Esophagus (tissue), 2 donors: ENCODE results near the gene TMEM89. TPM values are rescaled to one million over a fixed set of nuclear protein-coding genes. Genes with fewer than 3 reads are reported as not detected.

Experiments used
- H3K27ac ChIP-seq, 2 donors: one replicate each; pipeline ENCODE4 v1.5.1; 2013; ENCODE audit warnings: low read depth in 2 of 2, mild to moderate bottlenecking in 2 of 2, inconsistent platforms in 1 of 2, low read length in 1 of 2, moderate library complexity in 1 of 2
- H3K27me3 ChIP-seq, 2 donors: one replicate each; pipeline ENCODE4 v1.6.1; 2013; ENCODE audit warnings: low read length in 2 of 2, control low read depth in 1 of 2, mild to moderate bottlenecking in 1 of 2; ENCODE audit not compliant: insufficient read depth in 2 of 2, control insufficient read depth in 1 of 2
- H3K36me3 ChIP-seq, 2 donors: one replicate each; pipeline ENCODE4 v1.6.1; 2013; ENCODE audit warnings: low read length in 1 of 2; ENCODE audit not compliant: control insufficient read depth in 2 of 2, insufficient read depth in 2 of 2
- H3K4me1 ChIP-seq, 2 donors: one replicate each; pipeline ENCODE4 v1.6.1; 2013; ENCODE audit warnings: low read length in 1 of 2; ENCODE audit not compliant: control insufficient read depth in 2 of 2, insufficient read depth in 2 of 2
- H3K4me3 ChIP-seq, 2 donors: one replicate each; pipeline ENCODE4 v1.5.1; 2013; ENCODE audit warnings: low read length in 2 of 2, mild to moderate bottlenecking in 2 of 2, low read depth in 1 of 2, moderate library complexity in 1 of 2
- H3K9me3 ChIP-seq, 2 donors: one replicate each; pipeline ENCODE4 v1.6.1; 2013; ENCODE audit warnings: mild to moderate bottlenecking in 2 of 2, low read depth in 1 of 2, low read length in 1 of 2, moderate library complexity in 1 of 2; ENCODE audit not compliant: control insufficient read depth in 2 of 2, insufficient read depth in 1 of 2
- WGBS, 2 donors: extraction: QIAGEN DNeasy Blood & Tissue Kit; methylation state at CpG; one replicate each; pipeline ENCODE4 v1.1.7; 2013; 5-methylcytosine and 5-hydroxymethylcytosine counted together
- polyA plus RNA-seq, 2 donors: library from polyadenylated mRNA; stranded (reverse); fragments of 200-250 nt; gene quantifications; one replicate each; pipeline ENCODE4 v1.2.3, GENCODE V29; 2013
- donor health status: healthy with polysubstance abuse.
- donor health status: Bipolar disorder and iron deficiency.

Gene TMEM89
- polyA plus RNA-seq, 2 donors, result not detected

DNA sequence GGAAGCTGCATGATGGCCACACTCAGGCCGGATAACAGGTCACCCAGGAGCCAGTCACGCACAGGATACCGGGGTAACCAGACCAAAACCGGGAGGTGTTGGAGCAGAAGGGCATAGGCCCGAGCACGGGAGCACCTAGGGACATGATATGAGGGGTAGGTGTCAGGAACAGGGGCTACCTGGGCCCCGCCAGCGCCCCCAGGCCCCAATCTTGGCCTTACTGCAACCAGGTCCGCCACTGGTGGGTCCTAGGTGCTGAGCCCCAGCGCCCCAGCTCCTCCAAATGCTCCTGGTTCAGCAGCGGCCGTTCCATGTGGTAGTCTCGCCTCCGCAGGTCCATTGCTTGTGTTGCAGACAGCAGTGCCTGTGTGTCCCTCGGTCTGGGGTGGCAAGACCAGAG, 11.7 kb upstream of the TMEM89 start:
- WGBS, 2 donors, result 95 to 96% methylated on average over 15 of the region's 15 CpGs
- Histone ChIP-seq H3K27me3 (no peaks in the 10 kb centered on the region), H3K4me1 (peaks cover 0 to 10% of the 10 kb centered on the region in 2 donors), H3K27ac (no peak overlapping the region), H3K9me3 (no peaks in the 10 kb centered on the region), H3K36me3 (peaks cover 0 to 34% of the 10 kb centered on the region in 2 donors), H3K4me3 (no peak overlapping the region)

DNA sequence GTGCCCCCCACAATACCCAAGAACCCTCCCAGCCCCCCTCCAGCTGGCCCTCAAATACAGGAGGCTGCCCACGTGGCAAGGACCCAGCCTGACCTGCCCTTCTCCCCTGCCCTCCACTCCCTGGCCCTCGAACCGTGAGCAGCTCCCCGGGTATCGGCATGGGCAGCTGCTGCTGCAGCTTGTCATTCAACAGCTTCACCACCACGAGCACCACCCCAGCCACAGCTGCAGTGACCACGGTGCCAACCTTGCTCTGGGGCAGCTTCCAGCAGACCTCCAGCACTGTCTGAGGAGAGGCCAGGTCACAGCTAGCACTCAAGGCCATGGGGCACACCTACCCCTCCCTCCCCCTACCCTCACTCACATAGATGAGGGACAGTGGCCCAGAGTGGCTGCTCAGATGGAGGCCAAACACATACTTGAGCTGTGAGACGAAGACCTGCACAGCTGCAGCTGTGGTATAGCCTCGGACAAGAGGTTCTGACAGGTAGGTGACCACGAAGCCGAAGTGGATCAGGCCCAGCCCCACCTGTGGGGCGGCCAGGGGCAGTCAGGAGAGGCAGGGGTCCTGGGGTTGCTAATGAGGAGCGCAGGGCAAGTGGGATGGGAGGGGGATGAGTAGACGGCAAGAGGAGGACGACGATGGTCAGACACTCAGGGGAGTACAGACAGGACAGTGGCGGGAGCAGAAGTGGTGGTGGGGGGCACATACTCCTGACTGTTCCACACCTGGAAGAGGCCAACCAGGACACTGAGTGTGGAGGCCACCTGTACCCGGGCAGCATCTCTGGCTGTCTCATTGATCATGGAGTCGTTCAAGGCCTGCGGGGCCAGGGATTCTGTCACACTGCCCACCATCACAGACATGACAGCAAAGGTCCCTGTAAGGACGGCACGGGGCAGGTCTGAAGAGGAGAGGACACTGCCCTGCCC, 10.2 kb upstream of the TMEM89 start:
- Histone ChIP-seq H3K4me3 (no peak overlapping the region), H3K27me3 (no peaks in the 10 kb centered on the region), H3K4me1 (peaks cover 0 to 10% of the 10 kb centered on the region in 2 donors), H3K9me3 (no peaks in the 10 kb centered on the region), H3K27ac (no peak overlapping the region), H3K36me3 (peaks cover 0 to 37% of the 10 kb centered on the region in 2 donors)
- WGBS, 2 donors, result 89 to 91% methylated on average over 22 of the region's 22 CpGs

DNA sequence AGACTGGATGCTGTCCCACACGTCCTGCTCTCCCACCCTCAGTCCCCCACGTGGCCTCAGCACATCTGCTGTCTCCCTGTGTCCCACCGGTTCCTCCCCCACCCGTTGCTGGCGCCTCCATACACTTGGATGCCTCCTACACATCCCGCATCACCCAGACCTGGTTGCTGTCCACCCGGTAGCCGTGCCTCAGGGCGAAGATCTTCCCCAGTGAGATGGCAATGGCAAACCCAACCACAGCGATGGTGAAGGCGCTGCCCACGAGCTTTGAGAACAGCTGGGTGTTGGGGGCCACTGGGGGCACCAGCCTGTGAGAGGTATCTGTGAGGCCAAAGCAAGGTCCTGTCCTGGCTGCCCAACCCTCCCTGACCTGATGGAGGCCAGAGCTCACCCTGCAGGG, 9.3 kb upstream of the TMEM89 start:
- 91 to 94% methylated on average over 12 of the region's 12 CpGs for WGBS, 2 donors
- no peaks in the 10 kb centered on the region for H3K27me3 ChIP-seq
- H3K4me3 ChIP-seq, result no peak overlapping the region
- H3K36me3 ChIP-seq, result peaks cover 0 to 42% of the 10 kb centered on the region in 2 donors
- H3K27ac ChIP-seq, result no peak overlapping the region
- H3K9me3 ChIP-seq, result no peaks in the 10 kb centered on the region
- peaks cover 0 to 7% of the 10 kb centered on the region in 2 donors for H3K4me1 ChIP-seq

DNA sequence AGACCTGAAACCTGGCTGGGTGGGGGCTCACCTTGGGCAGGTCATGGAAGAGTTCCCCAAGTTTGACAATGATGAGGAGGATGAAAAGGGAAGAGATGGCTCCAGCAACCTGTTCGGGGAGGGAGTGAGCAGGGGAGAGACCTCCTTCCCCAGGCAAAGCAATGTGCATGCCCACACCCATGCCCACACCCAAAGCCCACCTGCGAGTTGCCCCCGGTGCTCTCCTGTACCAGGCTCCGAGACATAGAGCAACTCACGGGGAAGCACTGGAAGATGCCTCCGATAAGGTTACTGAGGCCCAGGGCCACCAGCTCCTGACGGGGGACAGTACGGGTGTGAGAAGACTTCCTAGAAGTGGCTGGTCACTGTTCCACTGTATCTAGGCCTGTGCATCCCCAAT, 8.8 kb upstream of the TMEM89 start:
- no peaks in the 10 kb centered on the region for H3K27me3 ChIP-seq
- WGBS, 2 donors, result 96% methylated on average over 8 of the region's 8 CpGs
- H3K9me3 ChIP-seq, result no peaks in the 10 kb centered on the region
- H3K36me3 ChIP-seq, result peaks cover 0 to 46% of the 10 kb centered on the region in 2 donors
- H3K27ac ChIP-seq, result no peak overlapping the region
- H3K4me1 ChIP-seq, result peaks cover 0 to 5% of the 10 kb centered on the region in 2 donors
- no peak overlapping the region for H3K4me3 ChIP-seq

DNA sequence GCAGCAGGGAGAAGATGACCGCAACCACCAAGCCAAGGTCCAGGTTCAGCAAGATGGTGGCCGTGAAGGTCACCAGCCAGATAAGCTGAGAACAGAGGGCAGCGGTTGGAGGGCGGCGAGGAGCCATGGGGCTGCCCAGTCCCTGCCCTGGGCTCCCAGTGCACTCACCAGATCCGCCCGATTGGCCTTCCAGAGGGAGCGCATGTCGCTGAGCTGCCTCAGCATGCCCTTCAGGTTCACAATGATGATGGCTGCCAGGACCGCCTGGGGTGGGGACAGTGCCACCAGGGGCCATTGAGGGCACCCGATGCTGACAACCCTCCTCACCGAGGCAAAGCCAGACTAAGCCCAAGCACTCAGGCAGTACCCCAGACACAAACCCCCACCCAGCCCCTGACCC, 8.3 kb upstream of the TMEM89 start:
- no peaks in the 10 kb centered on the region for H3K9me3 ChIP-seq
- peaks cover 0 to 3% of the 10 kb centered on the region in 2 donors for H3K4me1 ChIP-seq
- H3K27ac ChIP-seq, result no peak overlapping the region
- no peaks in the 10 kb centered on the region for H3K27me3 ChIP-seq
- peaks cover 0 to 50% of the 10 kb centered on the region in 2 donors for H3K36me3 ChIP-seq
- no peak overlapping the region for H3K4me3 ChIP-seq
- 93 to 97% methylated on average over 12 of the region's 12 CpGs for WGBS, 2 donors

DNA sequence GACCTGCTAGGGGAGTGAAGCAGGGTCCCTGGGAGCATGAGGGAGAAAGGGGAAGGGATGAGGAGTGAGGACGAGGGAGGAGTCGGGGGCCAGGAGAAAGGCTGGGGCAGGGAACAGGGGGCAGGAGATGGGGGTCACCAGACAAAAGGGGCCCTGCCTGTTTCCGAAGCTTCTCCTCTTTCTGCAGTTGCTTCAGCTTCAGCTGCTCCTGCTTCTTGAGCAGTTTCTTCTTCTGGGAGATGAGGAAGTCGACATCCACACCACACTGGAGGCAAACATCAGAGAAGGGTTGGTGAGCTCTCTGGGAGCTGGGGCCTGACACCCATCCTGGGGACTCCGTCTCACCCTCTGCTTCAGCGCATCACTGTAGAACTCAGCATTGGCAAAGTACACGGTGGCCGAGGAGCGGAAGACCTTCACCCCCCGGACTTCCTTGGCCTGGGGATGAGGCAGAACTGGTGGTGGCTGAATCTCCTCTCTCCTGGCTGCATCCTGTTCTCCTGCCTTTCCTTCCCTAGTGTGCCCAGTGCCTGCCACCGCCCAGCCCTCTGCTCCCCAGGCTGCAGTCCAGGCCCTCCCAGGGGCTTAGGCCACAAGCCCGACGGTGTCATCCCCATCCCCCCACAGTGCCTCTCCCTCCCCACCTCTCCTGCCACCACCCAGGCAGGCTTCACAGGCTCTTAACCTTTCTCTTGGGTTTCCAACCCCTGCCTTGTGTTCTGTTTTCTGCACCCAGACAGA, 6.9 kb upstream of the TMEM89 start:
- 85 to 86% methylated on average over 13 of the region's 13 CpGs for WGBS, 2 donors
- no peaks in the 10 kb centered on the region for H3K4me1 ChIP-seq
- H3K9me3 ChIP-seq, result no peaks in the 10 kb centered on the region
- peaks cover 0 to 52% of the 10 kb centered on the region in 2 donors for H3K36me3 ChIP-seq
- H3K27me3 ChIP-seq, result no peaks in the 10 kb centered on the region
- H3K27ac ChIP-seq, result no peak overlapping the region
- H3K4me3 ChIP-seq, result no peak overlapping the region

DNA sequence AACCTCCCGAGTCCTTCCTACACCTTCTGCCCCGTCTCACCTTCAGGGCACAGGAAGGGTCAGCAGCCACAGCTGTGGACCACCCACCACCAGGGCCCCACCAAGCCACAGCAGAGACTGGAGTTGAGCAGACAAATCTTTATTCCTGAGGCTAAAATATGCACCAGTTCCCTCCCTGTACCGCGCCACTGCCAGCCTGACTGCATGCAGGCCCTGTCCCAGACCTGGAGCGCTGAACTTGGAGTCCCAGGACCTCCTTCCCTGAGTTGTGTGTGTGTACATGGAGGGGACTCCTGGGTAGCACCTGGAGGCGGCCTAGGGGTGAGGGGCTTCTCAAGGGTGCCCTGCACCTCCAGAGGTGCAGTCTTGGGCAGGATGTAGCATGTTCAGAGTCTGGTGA, 4.0 kb upstream of the TMEM89 start:
- 90% methylated on average over 6 of the region's 6 CpGs for WGBS, 2 donors
- H3K36me3 ChIP-seq, result peaks cover 0 to 30% of the 10 kb centered on the region in 2 donors
- H3K27me3 ChIP-seq, result no peaks in the 10 kb centered on the region
- no peaks in the 10 kb centered on the region for H3K4me1 ChIP-seq
- H3K9me3 ChIP-seq, result no peaks in the 10 kb centered on the region
- no peak overlapping the region for H3K4me3 ChIP-seq
- no peak overlapping the region for H3K27ac ChIP-seq

DNA sequence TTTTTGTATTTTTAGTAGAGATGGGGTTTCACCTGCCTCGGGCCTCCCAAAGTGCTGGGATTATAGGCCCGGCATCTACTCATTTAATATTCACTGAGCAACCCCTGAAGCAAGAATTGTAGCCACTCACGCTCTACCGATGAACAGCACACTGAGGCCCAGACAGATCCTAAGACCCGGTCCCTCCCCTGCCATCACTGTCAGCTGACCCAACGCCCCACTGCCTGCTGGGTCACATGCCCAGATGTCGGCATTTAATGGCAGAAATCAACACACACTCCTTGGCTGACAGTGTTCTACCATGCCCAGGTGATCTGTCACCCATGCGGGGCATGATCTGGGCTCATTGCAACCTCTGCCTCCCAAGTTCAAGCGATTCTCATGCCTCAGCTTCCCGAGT, 3.2 kb upstream of the TMEM89 start:
- no peaks in the 10 kb centered on the region for H3K27me3 ChIP-seq
- H3K27ac ChIP-seq, result no peak overlapping the region
- 93% methylated on average over 10 of the region's 10 CpGs for WGBS, 2 donors
- H3K36me3 ChIP-seq, result peaks cover 0 to 26% of the 10 kb centered on the region in 2 donors
- no peaks in the 10 kb centered on the region for H3K4me1 ChIP-seq
- H3K9me3 ChIP-seq, result no peaks in the 10 kb centered on the region
- no peak overlapping the region for H3K4me3 ChIP-seq

DNA sequence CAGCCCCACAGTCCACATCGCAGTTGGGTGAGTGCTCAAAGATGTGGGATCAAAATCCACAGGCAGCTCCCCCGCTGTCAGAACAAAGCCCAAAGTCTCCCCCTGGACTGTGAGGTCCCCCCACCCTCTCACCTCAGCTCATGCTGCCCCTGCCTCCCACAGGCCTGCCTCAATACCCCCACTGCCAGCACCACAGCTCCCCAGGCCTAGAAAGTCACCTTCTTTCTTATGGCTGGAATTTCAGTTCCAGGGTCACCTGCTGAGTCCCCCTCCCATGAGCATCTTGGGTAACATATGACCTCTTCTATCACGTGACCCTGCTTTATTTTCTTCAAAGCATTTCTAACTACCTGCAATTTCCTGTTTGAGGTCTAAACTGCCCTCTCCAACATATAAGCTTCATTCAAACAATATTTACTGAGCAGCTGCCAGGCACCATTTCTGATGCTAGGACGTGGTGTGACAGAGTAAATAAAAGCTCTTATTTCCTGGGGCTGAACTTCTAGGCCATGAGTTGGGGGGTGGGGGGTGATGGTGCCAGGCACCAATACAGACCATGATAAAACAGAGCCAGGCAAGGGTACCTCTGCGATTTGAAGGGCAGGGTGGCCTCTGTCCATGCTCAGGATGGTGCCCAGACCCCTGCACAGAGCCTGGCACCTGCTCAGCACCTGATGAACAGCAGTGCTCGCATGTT, 2.4 kb upstream of the TMEM89 start:
- no peaks in the 10 kb centered on the region for H3K9me3 ChIP-seq
- H3K36me3 ChIP-seq, result peaks cover 0 to 22% of the 10 kb centered on the region in 2 donors
- no peak overlapping the region for H3K27ac ChIP-seq
- no peaks in the 10 kb centered on the region for H3K27me3 ChIP-seq
- 72 to 77% methylated on average over 6 of the region's 6 CpGs for WGBS, 2 donors
- no peaks in the 10 kb centered on the region for H3K4me1 ChIP-seq
- no peak overlapping the region for H3K4me3 ChIP-seq
